ENCODE results near the gene FXYD2. TPM values are rescaled to one million over a fixed set of nuclear protein-coding genes. Genes with fewer than 3 reads are reported as not detected.

FXYD2 gene
- total RNA-seq, 1 experiment from 2014 or later, result 0.39 TPM

DNA sequence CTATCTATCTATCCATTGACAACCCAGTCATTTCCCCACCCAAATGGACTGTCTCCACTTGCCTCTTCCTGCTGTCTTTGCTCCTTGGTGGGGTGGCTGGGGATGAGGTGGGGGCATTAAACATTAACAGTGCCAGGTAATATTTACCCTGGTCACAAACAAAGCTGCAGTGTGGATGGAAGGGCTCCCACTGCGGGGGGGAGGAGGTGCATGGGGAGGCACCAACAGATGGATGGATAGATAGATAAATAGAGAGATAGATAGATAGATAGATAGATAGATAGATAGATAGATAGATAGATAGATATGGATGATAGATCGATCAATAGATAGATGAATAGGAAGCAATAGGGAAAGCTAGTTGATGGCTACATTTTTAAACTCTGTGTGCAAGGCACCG is 2.3 kb upstream of the FXYD2 start:
- Histone ChIP-seq H3K4me3 (ENCODE audit: low read depth in 2 of 2, low read length in 2 of 2) (no peak overlapping the region), H3K4me1 (ENCODE audit: control insufficient read depth, insufficient read depth, low read length) (no peaks in the 10 kb centered on the region), H3K27me3 (ENCODE audit: control insufficient read depth, insufficient read depth, low read length) (peaks cover 7% of the 10 kb centered on the region), H3K9me3 (ENCODE audit: control insufficient read depth, insufficient read depth, low read depth, low read length) (no peaks in the 10 kb centered on the region), H3K27ac (ENCODE audit: low read length) (no peak overlapping the region), H3K36me3 (ENCODE audit: control insufficient read depth, insufficient read depth, low read length) (no peaks in the 10 kb centered on the region)
- in situ Hi-C loops (cut with HindIII; ENCODE audit: low pct_unique_long_range_greater_than_20kb, low sequenced_read_pairs), result no loop called here
- BruUV-seq (replicated peaks), result no TSS peak
- CTCF ChIA-PET, result interaction anchor here (0.7 kb wide), 1 partner anchor 120 kb away, joined by 3 read pairs; no protein-coding TSS in a partner anchor
- POLR2A ChIA-PET, result interaction anchor here (0.6 kb wide), 1 partner anchor 813 kb away, joined by 3 read pairs; no protein-coding TSS in a partner anchor
- intact Hi-C loops (cut with micrococcal nuclease; ENCODE audit: unreplicated experiment), result no loop called here
- DNase-seq (ENCODE audit: low read depth, low spot score) (no peak), ATAC-seq (no peak)
- no peak for TF ChIP-seq TCF7L2 (IDR thresholded peaks at IDR 0.05; ENCODE audit: low read depth, low read length)
- TF ChIP-seq SIN3A (IDR thresholded peaks at IDR 0.05; ENCODE audit: borderline replicate concordance, insufficient read depth, low read depth, low read length), result no peak
- TF ChIP-seq CTCF (IDR thresholded peaks at IDR 0.05), result no peak
- TF ChIP-seq POLR2AphosphoS5 (IDR thresholded peaks at IDR 0.05; ENCODE audit: low read depth, low read length), result no peak
- TF ChIP-seq REST (IDR thresholded peaks at IDR 0.05; ENCODE audit: insufficient read depth in 1 of 2, low read depth in 2 of 2, low read length in 1 of 2), result no peak

DNA sequence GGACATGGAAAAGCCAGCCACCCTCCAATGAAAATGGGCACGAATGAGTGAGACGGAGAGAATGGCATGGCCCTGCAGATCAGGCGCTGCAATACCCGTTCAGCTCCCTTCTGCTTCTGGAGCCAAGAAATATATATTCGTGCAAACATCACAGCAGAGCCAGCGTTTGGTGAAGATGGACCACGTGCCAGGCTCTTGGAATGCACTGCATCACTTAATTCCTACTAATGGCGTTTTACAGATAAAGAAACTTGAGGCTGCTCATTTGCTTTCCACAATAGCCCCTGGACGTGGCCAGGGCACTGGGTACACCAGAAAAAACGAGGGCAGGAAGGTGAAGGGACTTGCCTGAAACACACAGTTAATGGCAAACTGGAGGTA is 1.6 kb upstream of the FXYD2 start:
- CTCF ChIA-PET, result interaction anchor here (0.8 kb wide), 1 partner anchor 120 kb away, joined by 7 read pairs; no protein-coding TSS in a partner anchor

More for the DNA sequence above, 1.6 kb upstream of the FXYD2 start:
- POLR2A ChIA-PET, result no interaction called here
- Histone ChIP-seq H3K36me3 (ENCODE audit: control insufficient read depth, insufficient read depth, low read length) (no peaks in the 10 kb centered on the region), H3K27me3 (ENCODE audit: control insufficient read depth, insufficient read depth, low read length) (peaks cover 7% of the 10 kb centered on the region), H3K27ac (ENCODE audit: low read length) (no peak overlapping the region), H3K4me3 (ENCODE audit: low read depth in 2 of 2, low read length in 2 of 2) (no peak overlapping the region), H3K4me1 (ENCODE audit: control insufficient read depth, insufficient read depth, low read length) (no peaks in the 10 kb centered on the region), H3K9me3 (ENCODE audit: control insufficient read depth, insufficient read depth, low read depth, low read length) (no peaks in the 10 kb centered on the region)
- no TSS peak for BruUV-seq (replicated peaks)
- ATAC-seq (no peak), DNase-seq (ENCODE audit: low read depth, low spot score) (no peak)
- TF ChIP-seq POLR2AphosphoS5 (IDR thresholded peaks at IDR 0.05; ENCODE audit: low read depth, low read length) (no peak), CTCF (IDR thresholded peaks at IDR 0.05) (no peak), TCF7L2 (IDR thresholded peaks at IDR 0.05; ENCODE audit: low read depth, low read length) (no peak), SIN3A (IDR thresholded peaks at IDR 0.05; ENCODE audit: borderline replicate concordance, insufficient read depth, low read depth, low read length) (no peak), REST (IDR thresholded peaks at IDR 0.05; ENCODE audit: insufficient read depth in 1 of 2, low read depth in 2 of 2, low read length in 1 of 2) (no peak)
- intact Hi-C loops (cut with micrococcal nuclease; ENCODE audit: unreplicated experiment), result no loop called here
- in situ Hi-C loops (cut with HindIII; ENCODE audit: low pct_unique_long_range_greater_than_20kb, low sequenced_read_pairs), result no loop called here
